Lower leg skin (tissue), 3 donors: ENCODE data around the gene SH3BGRL3.

Source experiments
- CTCF ChIP-seq, 3 donors: fragments of 450-650 bp; IDR thresholded peaks; one replicate each; pipeline ENCODE4 v1.5.1; 2016; ENCODE audit warnings: antibody characterized with exemption in 3 of 3, mild to moderate bottlenecking in 3 of 3, moderate library complexity in 2 of 3
- POLR2A ChIP-seq, 2 donors: fragments of 450-650 bp; IDR thresholded peaks; one replicate each; pipeline ENCODE4 v1.6.1; 2016 to 2017; ENCODE audit warnings: antibody characterized with exemption in 2 of 2, mild to moderate bottlenecking in 1 of 2, moderate library complexity in 1 of 2

GRCh38 chr1:26296340-26297056, 16.6 kb downstream of the SH3BGRL3 start:
- TF ChIP-seq POLR2A (IDR thresholded peaks at IDR 0.05) (no peak), CTCF (IDR thresholded peaks at IDR 0.05) (no peak)
